HepG2 (cell line): ENCODE data around the gene ADAMTS17.

Source experiments
- CTCF ChIP-seq: sonication (generic); formaldehyde crosslinking; IDR thresholded peaks from 2 replicates; pipeline ENCODE4 v1.5.0; 2020; ENCODE audit warnings: mild to moderate bottlenecking, missing genetic modification reagents, moderate library complexity
- MLX ChIP-seq: IDR thresholded peaks from 2 replicates; pipeline ENCODE4 v1.6.1; 2016
- RFX5 ChIP-seq: IDR thresholded peaks from 2 replicates; pipeline ENCODE4 v1.6.1; 2011; ENCODE audit warnings: low read depth, low read length, improper control_type of control experiment
- SMAD9 ChIP-seq: sonication (generic); formaldehyde crosslinking; IDR thresholded peaks from 2 replicates; pipeline ENCODE4 v1.5.1; 2020; ENCODE audit warnings: mild to moderate bottlenecking, missing genetic modification reagents
- YY1 ChIP-seq: IDR thresholded peaks from 2 replicates; pipeline ENCODE4 v1.6.1; 2011; ENCODE audit warnings: low read length, low read depth, moderate library complexity, mild to moderate bottlenecking; ENCODE audit not compliant: insufficient read depth, insufficient replicate concordance
- ZNF563 ChIP-seq: sonication (generic); formaldehyde crosslinking; IDR thresholded peaks from 2 replicates; pipeline ENCODE4 v1.8.0; 2022; ENCODE audit warnings: mild to moderate bottlenecking, moderate library complexity, missing genetic modification reagents
- TF ChIP-seq, protein P1 (sequence below): sonication (generic); formaldehyde crosslinking; IDR thresholded peaks from 2 replicates; pipeline ENCODE4 v1.5.1; 2020; ENCODE audit warnings: mild to moderate bottlenecking, missing genetic modification reagents

DNA sequence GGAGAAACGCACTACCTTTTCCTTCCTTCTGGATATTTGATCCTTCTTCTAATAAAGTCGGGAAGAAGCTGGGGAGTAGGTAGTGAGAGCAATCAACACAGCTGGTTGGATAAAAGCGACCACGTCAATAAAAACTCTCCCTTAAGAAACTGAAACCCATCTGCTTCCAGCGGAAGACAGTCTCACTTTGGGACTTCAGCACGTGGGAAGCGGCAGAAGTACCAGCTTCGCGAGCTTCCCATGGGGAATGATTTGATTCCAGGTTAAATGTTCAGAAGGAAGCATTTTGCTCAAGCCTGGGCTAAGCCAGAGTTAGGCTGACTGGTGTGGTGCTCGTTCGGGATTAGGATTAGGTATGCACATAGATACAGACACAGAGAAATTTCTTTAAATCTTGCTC, 346.2 kb downstream of the ADAMTS17 start:
- TF ChIP-seq SMAD9 (no peak), RFX5 (no peak), ZNF563 (CRISPR knock-in tag) (no peak), YY1 (no peak), CTCF (CRISPR knock-in tag) (no peak), MLX (CRISPR knock-in tag) (no peak)
- TF ChIP-seq, protein P1, sequence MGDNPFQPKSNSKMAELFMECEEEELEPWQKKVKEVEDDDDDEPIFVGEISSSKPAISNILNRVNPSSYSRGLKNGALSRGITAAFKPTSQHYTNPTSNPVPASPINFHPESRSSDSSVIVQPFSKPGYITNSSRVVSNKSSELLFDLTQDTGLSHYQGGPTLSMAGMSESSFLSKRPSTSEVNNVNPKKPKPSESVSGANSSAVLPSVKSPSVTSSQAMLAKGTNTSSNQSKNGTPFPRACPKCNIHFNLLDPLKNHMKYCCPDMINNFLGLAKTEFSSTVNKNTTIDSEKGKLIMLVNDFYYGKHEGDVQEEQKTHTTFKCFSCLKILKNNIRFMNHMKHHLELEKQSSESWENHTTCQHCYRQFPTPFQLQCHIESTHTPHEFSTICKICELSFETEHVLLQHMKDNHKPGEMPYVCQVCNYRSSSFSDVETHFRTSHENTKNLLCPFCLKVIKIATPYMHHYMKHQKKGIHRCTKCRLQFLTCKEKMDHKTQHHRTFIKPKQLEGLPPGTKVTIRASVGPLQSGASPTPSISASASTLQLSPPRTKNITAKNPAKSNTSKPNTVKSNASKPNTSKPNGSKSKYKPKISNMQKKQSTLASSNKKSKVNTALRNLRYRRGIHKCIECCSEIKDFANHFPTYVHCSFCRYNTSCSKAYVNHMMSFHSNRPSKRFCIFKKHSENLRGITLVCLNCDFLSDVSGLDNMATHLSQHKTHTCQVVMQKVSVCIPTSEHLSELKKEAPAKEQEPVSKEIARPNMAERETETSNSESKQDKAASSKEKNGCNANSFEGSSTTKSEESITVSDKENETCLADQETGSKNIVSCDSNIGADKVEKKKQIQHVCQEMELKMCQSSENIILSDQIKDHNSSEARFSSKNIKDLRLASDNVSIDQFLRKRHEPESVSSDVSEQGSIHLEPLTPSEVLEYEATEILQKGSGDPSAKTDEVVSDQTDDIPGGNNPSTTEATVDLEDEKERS (CRISPR knock-in tag): no peak
